GM20000 (cell line): ENCODE measurements around the gene FBLN7.

Experiments used
- DNase-seq: peaks from one replicate; pipeline ENCODE4 v3.0.0; 2012; ENCODE audit warnings: low spot score
- TF ChIP-seq, protein P1 (sequence below): IDR thresholded peaks from 2 replicates; pipeline ENCODE4 v1.5.1; 2012; ENCODE audit warnings: mild to moderate bottlenecking, control low read depth; ENCODE audit errors: extremely low read depth, missing control alignments

FBLN7 gene

DNA sequence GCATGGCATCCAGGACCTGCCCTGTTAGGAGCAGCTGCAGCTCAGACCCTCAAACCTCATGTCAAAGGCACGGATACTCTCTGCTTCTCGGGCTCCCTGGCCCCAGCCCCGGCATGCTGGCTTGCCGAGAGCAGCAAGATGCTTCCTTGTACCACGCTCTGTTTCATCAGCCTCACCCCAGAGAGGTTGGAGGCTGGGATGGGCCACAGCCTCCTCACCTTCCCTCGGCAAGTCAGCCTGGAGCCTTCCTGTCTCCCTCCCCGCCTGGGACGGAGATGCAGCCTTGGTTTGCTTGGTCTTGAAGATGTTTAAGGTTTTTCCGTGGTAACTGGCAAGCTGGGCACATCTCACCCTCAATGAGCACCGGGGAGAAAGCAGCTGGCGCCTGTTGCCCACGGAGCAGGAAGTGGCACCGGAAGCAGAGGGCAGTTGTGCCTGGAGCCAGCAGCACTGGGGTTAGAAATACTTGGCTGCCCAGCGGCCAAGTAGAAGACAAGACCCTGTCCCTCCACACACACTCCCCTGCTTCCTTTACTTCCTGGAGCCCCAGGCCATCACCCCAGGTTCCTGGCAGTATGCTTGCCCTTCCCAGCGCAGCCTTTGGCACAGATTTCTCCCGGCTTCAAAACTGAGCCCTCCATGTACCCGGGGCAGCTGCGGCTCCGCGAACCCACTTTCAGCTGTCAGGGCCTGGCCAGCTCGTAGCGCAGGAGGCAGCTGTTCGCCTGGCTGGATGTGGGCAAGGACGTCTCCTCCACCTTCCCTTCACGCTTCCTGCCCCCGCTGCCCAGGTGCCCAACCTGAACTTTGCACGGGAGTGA, 17.4 kb downstream of the FBLN7 start:
- no peak for DNase-seq
- TF ChIP-seq, protein P1, sequence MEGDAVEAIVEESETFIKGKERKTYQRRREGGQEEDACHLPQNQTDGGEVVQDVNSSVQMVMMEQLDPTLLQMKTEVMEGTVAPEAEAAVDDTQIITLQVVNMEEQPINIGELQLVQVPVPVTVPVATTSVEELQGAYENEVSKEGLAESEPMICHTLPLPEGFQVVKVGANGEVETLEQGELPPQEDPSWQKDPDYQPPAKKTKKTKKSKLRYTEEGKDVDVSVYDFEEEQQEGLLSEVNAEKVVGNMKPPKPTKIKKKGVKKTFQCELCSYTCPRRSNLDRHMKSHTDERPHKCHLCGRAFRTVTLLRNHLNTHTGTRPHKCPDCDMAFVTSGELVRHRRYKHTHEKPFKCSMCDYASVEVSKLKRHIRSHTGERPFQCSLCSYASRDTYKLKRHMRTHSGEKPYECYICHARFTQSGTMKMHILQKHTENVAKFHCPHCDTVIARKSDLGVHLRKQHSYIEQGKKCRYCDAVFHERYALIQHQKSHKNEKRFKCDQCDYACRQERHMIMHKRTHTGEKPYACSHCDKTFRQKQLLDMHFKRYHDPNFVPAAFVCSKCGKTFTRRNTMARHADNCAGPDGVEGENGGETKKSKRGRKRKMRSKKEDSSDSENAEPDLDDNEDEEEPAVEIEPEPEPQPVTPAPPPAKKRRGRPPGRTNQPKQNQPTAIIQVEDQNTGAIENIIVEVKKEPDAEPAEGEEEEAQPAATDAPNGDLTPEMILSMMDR = no peak

DNA sequence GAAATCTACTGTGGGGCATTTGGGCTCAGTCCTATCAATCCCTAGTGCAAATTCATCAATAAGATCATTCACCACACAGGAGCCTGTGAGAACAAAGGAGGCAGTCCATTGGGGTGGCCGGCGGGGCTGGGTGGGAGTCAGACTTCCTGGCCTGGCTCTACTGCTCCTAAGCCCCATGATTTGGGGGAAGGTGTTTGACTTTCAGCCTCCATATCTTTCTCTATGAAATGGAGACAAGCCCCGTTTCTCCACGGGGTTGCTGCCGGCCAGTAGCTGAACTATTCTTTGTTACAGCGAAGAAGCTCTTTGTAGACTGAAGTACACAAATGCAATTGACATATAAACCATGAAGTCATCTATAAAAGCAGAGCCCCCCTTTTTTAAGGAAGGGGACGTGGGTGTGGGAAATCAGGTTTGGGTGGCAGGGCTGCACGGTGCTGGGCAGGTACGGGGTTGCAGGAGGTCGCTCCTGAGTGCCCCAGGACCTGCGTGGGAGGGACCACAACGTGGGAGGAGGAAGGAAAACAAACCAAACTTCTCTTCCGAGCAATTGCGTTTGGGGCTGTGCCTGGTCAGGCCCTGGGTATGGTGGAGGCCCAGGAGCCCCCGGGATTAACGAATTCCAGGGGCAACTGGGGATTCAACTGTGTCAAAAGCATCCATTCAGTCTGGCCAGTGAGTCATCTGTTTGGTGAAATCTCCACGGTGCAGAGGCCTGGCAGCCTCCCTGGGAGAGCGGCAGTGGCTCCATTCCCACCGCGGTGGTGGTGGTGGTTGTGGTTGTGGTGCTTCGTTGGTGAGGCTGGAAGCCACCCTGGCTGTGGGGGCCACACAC, 18.2 kb downstream of the FBLN7 start:
- TF ChIP-seq, protein P1 = no peak
- no peak for DNase-seq

DNA sequence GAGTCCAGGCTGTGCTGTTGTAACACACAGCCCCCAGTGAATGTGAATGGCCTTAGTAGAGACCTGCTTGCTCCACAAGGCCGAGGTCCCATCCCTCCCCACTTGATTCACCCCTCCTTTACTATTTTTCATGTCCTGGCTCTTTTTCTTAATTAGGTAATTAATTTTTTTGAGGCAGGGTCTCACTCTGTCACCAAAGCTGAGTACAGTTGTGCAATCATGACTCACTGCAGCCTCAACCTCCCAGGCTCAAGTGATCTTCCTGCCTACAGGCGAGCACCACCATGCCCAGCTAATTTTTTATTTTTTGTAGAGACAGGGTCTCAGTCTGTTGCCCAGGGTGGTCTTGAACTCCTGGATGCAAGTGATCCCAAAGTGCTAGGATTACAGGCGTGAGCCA, 19.3 kb downstream of the FBLN7 start:
- TF ChIP-seq, protein P1 = no peak

DNA sequence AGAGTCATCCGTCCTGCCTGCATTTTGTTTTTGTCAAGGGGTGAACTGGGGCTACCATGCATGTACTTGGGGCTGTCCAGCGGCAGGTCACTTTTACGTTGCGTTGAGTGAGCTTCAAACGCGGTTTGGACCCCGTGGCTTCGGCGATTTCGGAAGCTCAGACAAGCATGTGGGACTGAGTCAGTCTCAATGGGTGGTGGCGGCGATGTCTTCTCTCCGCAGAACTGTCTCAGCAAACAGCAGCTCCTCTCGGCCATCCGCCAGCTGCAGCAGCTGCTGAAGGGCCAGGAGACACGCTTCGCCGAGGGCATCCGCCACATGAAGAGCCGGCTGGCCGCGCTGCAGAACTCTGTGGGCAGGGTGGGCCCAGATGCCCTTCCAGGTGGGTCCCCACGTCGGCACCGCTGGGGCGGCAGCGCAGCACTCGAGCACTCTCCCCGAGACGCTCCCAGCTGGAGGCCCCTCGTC, 21.3 kb downstream of the FBLN7 start:
- peak; percentile 80 for DNase-seq
- TF ChIP-seq, protein P1 = no peak

More for the DNA sequence above, 19.3 kb downstream of the FBLN7 start:
- DNase-seq = no peak

DNA sequence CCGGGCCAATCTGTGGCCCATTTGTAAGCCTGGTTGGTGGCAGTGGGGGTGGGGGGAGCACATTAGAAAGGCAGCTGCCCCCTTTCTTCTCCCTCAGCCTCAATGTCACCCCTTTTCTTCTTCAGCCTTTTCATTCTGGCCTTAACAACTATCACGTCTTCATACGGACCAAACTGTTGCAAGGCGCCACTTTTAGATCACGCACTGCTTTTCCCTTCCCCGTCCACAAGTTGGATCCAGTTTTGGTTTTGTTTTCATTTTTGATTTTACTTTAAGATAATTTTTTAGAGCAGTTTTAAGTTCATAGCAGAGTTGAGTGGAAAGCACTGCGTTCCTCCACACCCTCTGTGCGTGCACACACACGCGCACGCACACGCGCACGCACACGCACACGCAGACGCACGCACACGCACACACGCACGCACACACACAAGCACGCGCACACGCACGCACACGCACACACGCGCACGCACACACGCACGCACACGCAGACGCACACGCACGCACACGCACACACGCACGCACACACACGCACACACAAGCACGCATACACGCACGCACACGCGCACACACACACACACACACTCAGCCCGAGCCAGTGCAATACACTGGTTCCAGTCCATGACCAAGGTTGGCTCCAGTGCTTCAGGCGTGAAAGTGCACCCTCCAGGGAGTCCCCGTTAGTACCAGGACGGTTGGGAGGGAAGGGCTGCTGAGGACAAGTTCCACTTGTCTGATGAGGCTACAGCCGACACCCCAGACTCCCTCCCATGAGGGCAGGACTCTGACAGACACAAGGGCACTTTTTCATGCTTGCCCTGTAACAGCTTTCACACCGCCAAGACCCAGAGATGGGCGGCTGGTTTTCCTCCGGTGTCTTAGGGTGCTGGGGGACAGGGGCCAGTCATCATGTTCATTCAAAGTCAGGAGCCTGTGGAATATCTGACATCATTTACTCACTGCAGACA, 22.4 kb downstream of the FBLN7 start:
- no peak for DNase-seq
- TF ChIP-seq, protein P1 = no peak

DNA sequence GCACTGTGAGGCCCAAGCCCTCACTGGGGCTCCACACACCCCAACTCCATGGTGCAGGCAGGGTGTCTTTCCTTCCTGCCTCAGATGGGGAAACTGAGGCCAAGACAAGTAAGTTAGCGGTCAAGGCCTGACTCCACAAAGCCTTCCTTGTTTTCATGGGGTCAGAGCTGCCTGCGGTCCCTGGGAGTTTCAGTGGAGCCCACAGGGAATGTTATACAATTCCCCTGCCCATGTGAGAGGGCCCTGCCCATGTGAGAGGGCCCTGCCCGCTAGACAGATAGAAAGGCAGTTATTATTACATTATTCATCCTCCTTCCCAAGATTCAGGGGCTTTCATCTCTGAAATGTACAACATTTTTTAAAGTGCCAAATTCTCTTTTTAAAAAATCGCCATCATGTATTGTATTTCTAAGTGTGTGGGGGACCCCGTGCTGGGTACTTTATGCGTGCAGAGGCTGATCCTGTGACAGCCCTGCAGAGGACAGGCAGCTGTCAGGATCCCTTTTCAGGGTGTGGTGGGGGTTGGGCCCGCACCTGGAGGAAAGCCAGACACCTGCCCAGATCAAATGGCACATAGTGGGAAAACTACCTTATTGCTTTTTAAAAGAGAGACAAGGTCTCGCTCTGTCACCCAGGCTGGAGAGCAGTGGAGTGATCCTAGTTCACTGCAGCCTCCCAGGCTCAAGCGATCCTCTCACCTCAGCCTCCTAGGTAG, 23.4 kb downstream of the FBLN7 start:
- TF ChIP-seq, protein P1 = no peak
- DNase-seq = no peak
